Measurements from ENCODE around the gene PTGER1. TPM values are rescaled to one million over a fixed set of nuclear protein-coding genes. Genes with fewer than 3 reads are reported as not detected.

Gene PTGER1
- total RNA-seq, 1 donor from 2014 or later, result not detected

DNA sequence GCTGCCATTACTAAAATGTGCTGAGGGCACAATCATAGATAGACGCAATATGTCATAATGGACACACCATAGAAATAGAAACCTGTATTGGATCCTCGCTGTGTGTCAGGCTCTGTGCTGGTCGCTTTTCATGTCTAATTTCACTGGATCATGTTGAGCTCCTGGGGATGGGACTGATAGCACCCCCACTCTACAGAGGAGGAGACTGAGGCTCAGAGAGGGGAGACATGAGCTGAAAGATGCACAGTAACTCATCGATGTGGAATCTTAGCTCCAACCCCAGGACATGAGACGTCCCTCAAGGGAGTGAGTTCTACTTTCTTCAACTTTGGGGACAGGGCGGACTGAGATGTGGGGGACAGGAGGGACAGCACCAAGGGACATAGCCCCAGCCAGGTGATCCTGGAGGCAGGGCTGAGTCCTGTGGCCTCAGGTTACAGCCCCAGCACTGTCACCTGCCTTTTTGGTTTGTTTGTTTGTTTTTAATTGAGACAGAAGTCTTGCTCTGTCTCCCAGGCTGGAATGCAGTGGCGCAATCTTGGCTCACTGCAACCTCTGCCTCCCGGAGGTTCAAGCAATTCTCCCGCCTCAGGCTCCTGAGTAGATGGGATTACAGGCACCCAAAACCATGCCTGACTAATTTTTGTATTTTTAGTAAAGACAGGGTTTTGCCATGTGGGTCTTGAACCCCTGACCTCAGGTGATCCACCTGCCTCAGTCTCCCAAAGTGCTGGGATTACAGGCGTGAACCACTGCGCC is 27.4 kb upstream of the PTGER1 start:
- DNase-seq, result no peak

DNA sequence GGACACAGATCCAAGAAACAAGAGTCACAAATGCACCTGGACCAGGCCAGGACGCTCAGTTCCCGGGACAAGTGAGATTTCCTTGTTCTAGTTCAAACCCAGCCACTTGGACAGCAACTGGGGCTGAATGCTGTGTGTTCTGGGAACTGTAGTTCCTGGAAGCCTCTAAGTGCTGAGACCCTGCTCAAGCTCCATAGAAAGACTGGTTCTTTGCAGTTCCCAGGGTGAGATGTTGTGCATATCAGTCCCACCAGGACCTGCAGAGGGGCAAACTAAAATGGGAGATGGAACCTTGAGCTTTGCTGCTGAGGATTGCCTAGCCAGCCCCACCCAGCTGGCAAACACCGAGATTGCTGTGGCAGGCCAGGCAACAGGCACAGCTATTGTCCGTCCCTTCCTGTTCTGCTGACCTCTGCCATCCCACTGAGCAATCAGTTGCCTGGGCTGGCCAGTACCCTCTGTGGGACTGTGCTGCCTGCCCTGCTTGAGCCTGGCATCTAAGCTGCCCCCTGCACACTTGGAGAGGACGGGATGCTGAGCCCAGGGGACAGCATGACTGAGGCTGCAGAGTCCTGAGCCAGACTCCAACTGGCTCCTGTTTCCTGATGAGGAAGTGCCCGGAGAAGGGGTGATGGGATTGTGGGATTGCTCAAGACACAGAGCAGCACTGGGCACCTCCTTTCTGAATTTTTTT is 22.2 kb upstream of the PTGER1 start:
- DNase-seq, result no peak

DNA sequence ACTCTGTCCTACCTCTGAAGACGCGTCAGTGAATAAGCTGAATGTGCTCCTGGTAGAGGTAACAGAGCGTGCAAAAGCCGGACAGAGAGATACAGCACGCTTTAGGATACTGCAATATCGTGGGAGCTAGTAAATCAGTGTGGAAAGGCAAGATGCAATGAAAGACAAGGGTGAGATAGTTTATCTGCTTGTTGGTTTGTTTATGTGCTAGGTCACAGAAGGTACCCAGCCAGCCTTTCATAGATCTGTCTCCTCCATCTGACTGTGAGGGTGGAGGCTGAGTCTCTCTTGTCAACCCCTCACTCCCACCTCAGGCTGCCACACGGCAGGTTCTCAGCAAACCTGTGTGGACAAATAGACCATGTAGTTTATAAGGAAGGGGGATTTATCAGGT is 21.7 kb upstream of the PTGER1 start:
- DNase-seq, result no peak

DNA sequence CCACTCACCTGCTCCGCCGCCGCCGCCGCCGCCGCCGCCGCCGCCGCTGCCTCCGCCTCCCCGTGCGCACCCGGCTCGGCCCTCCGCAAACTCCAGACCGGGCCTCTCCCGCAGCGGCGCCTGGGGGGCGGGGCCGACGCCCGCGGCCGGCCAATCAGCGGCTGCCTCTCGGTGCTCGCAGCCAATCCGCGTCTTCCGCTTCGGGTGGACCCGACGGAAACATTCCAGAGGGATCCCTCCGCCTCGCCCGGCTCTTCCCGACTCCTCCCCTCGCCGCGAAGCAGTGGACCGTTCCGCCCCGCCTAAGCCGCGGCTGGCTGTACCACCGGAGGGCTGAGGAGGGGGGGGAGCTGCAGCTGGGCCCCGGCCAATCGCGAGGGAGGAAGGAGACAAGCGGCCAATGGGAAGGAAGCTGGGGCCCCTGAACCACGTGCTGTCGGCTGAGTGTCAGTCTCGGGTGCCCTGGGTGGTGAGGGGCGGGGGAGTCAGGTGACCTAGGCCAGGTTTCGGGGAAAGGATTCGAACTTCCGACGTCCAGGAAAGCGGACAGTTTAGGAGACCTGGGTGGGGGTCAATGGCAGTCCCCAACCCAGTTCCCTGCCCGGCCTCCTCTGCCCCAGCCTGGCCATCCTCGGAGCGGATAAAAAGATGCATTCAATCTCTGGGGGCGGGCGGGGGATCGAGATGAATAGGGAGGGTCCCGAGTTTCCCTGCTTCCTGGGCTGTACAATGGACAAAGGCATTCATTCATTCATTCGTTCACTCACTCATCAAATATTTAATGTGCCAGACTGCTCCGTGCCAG is 21.1 kb upstream of the PTGER1 start, which contains the start of gene GIPC1:
TSS of gene GIPC1 (minus strand) at position 99 of the 805 bp plus-strand sequence. CDS start 13,151 bp downstream, outside the sequence.
- DNase-seq, result peak; percentile 99

DNA sequence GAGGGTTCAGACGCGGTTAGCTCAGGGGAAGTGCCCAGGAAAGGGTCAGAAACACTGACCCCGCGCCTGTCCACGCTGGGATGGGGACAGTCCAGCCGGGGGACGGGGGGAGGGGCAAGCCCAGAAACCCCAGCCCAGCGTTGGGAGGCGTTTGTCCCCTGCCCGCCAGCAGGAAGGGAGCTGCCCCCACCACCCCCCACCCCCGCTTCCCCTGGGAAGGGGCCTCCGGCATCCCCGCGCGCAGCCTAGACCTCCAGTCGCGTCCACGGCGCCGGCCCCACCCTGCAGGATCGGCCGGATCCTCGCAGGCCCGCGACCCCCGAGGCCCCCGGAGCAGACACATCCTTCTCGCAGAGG is 20.5 kb upstream of the PTGER1 start:
- DNase-seq, result no peak

DNA sequence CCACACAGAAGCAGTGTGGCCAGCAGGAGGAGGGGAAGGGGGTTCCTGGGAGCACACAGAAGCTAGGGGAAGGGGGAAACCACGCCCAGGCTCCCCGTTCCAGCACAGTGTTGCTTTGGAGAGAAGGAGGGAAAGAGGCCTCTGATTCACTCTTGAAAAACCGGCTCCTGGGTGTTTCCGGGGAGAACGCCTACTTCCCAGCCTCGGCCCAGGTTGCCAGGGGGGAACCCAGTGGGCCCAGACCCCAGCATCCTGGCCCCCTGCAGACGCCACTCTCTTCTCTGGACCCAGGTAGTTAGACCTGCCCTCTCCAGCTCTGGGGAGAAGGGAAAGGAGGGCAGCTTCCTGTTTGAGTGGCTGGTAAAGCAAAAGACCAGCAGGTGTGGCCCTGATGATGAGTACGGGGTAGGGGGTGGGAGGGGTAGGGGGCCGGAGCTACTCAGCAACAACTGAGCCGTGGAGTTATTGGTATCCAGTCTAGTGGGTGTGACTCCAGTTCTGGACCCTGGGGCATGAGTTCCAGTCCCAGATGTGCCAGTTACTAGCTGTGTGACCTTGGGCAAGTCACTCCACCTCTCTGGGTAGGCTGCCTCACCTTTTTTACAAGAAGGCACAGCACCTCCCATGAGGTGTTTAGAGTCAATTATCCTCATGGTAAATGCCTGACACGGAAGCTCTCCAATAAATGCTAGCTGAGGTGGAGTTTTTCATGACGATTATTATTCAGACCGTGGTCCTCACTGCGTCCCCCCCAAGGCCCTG is 19.9 kb upstream of the PTGER1 start:
- no peak for DNase-seq

DNA sequence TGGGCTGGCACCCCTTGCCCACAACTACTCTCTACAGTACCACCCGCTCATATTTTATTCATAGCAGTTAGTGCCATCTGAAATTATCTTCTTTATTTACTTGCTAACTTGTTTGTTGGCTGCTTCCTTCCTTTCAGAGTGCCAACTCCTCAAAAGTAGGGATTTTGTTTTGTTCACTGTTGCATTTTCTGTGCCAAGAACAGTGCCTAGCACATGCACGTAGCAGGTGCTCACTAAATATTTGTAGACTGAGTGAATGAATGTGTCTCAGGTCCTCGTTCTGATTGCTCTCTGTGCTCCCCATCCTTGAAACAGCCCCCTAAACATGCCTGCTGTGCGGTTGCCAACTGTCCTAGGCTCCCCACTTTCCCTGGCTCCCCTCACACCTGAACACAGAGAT is 19.3 kb upstream of the PTGER1 start:
- DNase-seq, result no peak

DNA sequence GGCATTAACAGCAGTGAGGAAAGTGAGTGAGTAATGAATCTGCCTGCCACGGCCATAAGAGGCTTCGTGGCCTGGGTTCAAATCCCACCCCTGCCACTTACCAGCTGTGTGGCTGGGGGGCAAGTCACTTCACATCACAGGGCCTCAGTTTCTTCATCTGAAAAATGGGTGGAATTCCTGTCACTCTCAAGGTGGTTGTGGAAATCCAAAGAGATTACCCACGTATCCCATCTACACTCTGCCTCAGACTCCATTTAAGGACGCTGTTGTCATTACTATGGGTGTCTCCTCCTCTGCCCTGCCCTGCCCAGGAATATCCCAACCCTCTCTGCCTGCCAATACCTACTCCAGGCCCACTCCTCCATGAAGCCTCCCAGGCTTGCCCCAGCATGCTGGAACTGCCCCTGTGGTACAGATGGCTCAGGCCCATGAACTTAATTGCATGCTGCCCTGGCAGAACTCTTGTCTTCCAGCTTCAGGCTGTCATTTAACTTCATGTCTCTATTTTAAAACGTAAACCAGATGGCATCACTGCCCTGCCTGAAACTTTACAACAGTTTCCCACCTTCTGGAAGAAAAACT is 17.7 kb upstream of the PTGER1 start:
- DNase-seq, result no peak

DNA sequence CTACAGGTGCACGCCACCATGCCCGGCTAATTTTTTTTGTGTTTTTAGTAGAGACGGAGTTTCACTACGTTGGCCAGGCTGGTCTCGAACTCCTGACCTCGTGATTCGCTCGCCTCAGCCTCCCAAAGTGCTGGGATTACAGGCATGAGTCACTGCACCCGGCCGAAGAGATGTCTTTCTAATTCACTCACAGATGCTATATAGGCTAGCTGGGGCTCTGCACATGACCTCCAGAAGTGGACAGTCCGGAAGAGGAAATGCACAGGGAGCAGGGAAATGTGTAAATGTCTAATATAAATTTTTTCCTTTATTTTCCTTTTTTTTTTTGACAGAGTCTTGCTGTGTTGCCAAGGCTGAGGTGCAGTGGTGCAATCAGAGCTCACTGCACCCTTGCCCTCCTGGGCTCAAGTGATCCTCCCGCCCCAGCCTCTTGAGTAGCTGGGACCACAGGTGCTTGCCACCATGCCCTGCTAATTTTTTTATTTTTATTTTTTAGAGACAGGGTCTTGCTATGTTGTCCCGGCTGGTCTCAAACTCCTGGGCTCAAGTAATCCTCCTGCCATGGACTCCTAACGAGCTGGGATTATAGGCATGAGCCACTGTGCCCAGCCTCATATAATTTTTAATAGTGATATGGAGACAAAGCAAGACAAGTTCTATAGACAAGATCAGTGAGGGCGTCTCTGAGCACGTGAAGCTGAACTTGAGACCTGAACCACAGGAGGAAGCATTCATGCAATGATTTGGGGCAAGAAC is 12.4 kb upstream of the PTGER1 start:
- DNase-seq, result no peak

DNA sequence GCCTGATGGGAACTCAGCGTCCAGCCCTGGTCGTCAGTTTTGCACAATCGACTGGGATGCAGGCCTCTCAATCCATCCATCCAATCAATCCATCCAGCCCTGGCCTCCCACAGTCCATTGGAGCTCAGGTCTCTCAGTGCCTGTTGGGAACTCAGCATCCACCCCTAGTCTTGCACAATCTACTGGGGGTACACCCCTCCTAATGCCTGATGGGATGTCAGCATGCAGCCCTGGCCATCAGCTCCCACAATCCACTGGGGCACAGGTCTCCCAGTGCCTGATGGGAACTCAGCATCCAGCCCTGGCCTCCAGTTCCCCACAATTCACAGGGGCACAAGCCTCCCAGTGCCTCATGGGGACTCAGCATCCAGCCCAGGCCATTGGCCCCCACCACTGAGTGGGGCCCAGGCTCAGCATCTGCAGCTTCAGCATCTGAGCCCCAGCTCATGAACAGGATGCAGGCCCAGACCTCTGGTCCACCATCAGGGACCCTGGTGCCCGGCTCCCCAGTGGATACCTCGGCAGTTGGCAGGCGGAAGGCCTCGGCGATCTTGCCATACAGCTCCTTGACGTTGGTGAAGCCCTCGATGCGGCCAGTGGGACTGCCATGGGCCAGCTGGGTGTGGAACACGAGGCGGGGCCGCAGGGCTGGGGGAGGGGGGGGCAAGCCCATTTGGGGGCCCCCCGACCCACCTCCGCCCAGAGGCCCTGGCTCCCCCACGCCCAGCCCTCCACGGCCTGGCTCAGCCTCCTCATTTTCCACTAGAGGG is 7.2 kb upstream of the PTGER1 start:
- no peak for DNase-seq

DNA sequence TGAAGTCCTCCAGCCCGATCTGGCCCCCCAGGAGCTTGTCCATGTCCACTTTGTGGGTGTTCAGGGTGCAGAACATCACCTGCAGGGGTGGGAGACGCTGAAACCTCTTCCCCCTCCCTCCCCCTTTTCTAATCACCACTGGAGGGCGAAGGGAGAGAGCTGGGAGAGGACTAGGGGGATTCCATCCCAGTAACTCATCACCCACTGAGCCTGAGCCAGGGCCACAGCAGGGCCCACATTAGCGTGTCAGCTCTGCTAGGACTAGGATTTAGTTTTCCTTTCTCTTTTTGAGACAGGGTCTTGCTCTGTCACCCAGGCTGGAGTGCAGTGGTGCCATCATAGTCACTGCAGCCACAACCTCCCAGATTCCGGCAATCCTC is 5.5 kb upstream of the PTGER1 start:
- no peak for DNase-seq

DNA sequence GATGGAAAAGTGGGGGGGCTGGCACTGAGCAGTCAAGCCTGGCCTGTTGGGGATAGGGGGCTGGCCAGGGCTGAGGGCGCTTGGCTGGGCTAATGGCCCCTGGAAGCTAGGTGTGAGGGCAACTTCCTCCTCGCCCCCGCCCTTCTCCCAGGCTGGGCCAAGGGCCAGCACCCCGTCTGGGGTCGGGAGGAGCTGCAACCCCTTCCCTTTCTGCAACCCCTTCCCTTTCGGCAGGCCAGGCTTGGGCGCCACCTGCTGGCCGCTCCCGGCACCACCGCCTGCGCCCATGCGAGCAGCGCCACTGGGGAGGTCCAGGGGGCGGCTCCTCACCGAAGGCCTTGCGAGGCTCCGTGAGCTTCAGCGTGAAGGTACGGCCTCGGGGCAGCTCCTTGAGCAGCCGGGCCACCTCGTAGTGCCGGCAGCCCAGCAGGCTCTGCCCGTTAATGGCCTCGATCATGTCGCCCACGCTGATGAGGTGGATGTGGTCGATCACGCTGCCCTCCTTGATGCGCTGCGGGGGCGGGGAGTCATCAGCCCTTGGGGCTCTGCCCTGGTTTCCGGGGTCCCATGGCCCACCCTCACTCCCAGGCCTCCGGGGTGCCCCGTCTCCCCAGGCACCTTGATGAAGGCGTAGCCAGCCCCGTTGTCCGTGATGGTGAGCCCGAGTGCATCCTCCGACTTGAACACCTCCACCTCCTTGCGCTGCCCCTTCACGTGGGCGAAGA is 5.0 kb upstream of the PTGER1 start:
- peak; percentile 40 for DNase-seq

DNA sequence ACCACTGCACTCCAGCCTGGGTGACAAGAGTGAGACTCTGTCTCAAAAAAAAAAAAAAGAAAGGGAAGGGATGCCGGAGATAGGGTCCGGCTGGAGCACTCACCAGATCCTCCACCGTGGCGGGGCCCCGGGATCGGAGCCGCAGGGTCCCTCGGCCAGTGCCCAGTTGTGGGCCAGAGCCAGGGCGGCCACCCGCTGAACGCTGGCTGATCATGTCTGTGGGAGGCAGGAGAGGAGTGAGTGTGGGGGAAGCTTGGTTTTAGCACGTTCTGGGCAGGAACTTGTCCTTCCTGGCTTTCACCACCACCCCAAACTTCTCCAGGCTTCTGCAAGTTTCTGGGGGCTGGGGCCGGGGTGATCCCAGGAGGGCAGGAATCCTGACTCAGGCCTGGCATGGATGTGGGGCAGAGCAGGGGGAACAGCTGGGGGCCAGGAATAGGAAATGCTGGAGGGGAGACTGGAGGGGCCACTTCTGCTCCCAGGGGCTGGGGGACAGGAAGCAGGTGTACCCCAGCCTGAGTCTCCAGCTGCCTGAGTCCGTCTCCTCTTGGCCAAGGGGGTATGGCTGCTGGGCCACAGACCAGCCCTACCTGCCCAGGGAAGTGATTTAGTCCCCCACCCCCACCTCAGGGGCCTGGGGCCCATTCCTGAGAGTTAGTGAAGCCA is 4.3 kb upstream of the PTGER1 start:
- DNase-seq, result no peak

DNA sequence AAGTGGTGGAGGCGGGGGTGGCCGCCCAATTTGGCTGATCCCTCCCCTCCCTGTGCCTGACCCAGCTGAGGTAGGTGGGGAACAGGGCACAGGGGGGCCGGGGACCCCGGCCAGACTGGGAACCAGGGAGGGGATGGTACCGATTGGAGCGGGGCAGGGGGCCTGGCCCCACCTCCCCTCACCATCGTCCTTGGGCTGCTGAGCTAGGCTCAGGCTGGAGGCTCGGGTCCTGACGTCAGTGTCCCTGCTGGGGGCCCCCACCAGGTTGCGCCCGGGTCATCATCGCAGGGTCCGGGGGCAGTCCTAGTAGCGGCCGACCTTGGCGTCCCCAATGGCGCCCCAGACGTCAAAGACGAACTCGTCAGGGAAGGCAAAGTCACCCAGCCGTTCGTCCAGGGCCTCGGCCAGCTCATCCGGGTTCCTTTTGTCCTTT is 3.0 kb upstream of the PTGER1 start:
- no peak for DNase-seq

DNA sequence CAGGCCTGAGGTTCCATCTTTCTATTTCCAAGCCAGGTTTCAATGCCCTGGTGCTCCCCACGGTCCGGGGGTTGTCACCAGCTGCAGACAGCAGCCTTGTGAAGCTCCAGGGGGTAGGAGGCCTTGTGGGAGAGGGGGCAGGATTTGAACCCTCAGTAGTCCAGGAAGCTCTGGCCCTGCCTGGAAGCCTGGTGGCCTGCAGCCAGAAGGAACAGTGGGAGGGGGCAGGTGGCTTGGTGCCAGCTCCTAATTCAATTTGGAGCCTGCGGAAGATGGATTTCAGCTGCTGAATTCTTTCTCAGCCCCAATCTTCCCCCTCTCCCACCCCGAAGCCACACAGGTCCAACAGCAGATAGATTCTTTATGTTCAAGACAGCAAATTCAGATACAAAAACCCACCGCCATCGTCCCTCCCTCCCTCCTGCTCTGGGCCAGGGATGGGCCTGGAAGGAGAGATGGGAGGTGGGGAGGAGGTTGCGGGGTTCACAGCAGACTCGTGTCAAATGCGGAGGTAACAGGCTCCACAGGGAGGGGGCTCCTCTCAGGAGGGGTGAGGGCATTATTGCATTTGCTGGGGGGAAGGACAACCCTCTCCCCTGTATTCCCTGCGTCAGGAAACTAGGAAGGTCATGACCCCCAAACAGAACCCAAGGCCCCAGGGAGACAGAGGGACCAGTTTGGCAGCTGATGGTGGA is 2.4 kb upstream of the PTGER1 start:
- peak; percentile 75 for DNase-seq

DNA sequence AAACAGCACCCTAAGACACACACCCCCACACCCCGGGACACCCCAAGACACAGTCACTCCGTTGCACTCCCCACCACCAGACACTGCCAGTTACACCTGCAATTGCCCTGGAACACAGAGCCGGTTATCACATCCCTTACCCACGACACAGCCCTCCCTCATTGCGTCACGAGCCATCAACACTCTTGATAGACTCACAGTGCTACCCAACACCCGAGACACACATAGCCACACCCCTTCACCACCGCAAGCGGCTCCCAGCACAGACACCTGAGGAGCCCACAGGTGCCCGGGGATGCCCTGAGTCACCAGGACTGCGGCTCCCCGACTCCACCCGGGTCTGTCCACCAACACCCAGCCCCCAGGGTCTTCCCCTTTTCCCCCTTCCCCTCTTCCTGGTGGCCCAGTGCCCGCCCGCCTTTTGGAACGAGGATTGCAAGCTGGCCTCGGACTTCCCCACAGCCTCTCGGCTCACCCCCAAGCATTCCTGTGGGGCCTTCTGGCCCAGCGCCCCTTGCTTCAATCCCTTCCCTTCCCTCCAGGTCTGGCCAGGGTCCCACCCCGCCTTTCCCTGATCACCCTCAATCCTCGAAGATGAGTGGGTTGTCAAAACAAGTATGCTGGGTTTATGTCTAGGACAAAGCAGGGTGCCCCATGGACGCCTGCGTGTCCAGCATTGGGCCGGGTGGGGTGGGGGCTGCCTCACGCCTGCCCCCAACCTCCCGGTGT is 1.7 kb upstream of the PTGER1 start:
- peak; percentile 33 for DNase-seq

DNA sequence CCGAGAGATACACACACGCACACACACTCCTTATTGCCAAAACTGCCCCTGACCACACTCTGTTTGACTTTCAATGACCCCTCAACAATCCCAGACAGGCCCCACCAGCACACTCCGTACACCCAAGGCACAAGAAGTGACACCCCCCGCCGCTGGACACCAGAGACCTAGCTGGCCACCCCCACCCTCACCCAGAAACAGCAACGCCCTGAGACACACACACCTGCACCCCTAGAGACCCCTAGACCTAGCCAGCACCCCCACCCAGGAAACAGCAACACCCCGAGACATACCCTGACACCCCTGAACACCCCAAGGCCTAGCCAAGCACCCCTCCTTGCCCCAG is 1.1 kb upstream of the PTGER1 start:
- DNase-seq, result no peak

DNA sequence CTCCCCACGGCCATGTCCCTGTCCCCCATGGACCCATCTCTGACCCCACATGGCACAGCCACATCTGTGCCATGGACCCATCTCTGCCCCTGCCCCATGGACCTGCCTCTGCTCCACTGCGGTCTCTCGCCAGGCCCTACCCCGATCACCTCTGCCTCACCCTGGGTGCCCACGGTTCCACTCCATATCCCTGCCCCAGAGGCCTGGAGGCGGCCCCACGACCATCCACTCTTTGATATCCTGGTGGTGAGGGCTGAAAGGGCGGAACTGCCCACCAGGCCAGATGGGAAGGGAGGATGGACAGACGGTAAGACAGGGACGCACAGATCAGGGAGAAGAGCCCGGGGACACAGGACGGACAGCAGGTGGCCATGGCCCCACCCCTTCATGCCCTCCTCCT is 327 bp downstream of the PTGER1 start:
- DNase-seq, result no peak
